ENCODE measurements around the gene ZIM2.

- TF ChIP-seq GATA2 (IDR thresholded peaks at IDR 0.05; ENCODE audit: low read depth, low read length) = no peak
- no peak for TF ChIP-seq GATA3 (IDR thresholded peaks at IDR 0.05; ENCODE audit: low read depth, low read length)
Observed at GRCh38 chr19:56746367-56746766, 94.2 kb downstream of the ZIM2 start.

Data from SH-SY5Y (cell line).